HFFc6 (cell line): ENCODE measurements around the gene GRB10. TPM values are rescaled to one million over a fixed set of nuclear protein-coding genes. Genes with fewer than 3 reads are reported as not detected.

Experiments
- DNase-seq: peaks from one replicate; pipeline ENCODE4 v3.0.0-alpha.2; 2018
- H3K27ac Mint-ChIP-seq: 2 replicates; pipeline ENCODE4 v1.8.0; 2020; ENCODE audit warnings: mild to moderate bottlenecking, mixed read lengths
- H3K27me3 Mint-ChIP-seq: 2 replicates; pipeline ENCODE4 v1.8.0; 2021; ENCODE audit warnings: mild to moderate bottlenecking, moderate library complexity, mixed read lengths; ENCODE audit not compliant: insufficient read depth
- H3K36me3 Mint-ChIP-seq: 2 replicates; pipeline ENCODE4 v1.8.0; 2021; ENCODE audit warnings: low read depth, mixed read lengths
- H3K4me1 Mint-ChIP-seq: 2 replicates; pipeline ENCODE4 v1.8.0; 2020; ENCODE audit warnings: low read depth, mixed read lengths
- H3K4me3 Mint-ChIP-seq: 2 replicates; pipeline ENCODE4 v1.8.0; 2020; ENCODE audit warnings: mild to moderate bottlenecking, moderate library complexity, mixed read lengths
- H3K9me3 Mint-ChIP-seq: 2 replicates; pipeline ENCODE4 v1.8.0; 2020; ENCODE audit warnings: mild to moderate bottlenecking, mixed read lengths
- CTCF ChIP-seq: fragments of 200-600 bp; sonication (generic); IDR thresholded peaks from 2 replicates; pipeline ENCODE4 v1.5.0; 2021; ENCODE audit warnings: antibody characterized with exemption, mild to moderate bottlenecking
- total RNA-seq, 6 experiments: library from RNA; stranded (reverse); fragmentation: NEBNext Ultra II Directional; extraction: Animal tissue kit (Norgen Biotek cat#: 25700); gene quantifications; 2 replicates in 1 of 6; 3 replicates in 5 of 6; pipeline ENCODE4 v1.2.3, GENCODE V29; 2021

Gene GRB10
- total RNA-seq, 6 experiments from 2014 or later: 13.6 to 17.8 (median 14.8) TPM

GRCh38 chr7:50801907-50802306 lies 19.2 kb upstream of the GRB10 start:
- peaks cover 4% of the 10 kb centered on the region for H3K9me3 Mint-ChIP-seq
- peaks cover 4% of the 10 kb centered on the region; the same call in 1 of the 2 replicates for H3K36me3 Mint-ChIP-seq
- H3K27me3 Mint-ChIP-seq: peaks cover 33% of the 10 kb centered on the region

GRCh38 chr7:50799873-50800272 lies 17.2 kb upstream of the GRB10 start:
- H3K27ac Mint-ChIP-seq: no peak overlapping the region
- H3K27me3 Mint-ChIP-seq: peaks cover 32% of the 10 kb centered on the region
- peaks cover 4% of the 10 kb centered on the region; the same call in 1 of the 2 replicates for H3K36me3 Mint-ChIP-seq
- H3K4me1 Mint-ChIP-seq: peaks cover 17% of the 10 kb centered on the region
- no peak overlapping the region for H3K4me3 Mint-ChIP-seq
- DNase-seq: no peak
- peaks cover 4% of the 10 kb centered on the region for H3K9me3 Mint-ChIP-seq
- TF ChIP-seq CTCF: no peak

More at GRCh38 chr7:50801907-50802306, 19.2 kb upstream of the GRB10 start:
- DNase-seq: no peak
- peaks cover 27% of the 10 kb centered on the region for H3K4me1 Mint-ChIP-seq
- TF ChIP-seq CTCF: peak; percentile 41; the same call in 1 of the 2 replicates
- no peak overlapping the region for H3K4me3 Mint-ChIP-seq
- no peak overlapping the region for H3K27ac Mint-ChIP-seq

- peaks cover 4% of the 10 kb centered on the region for H3K9me3 Mint-ChIP-seq
- H3K4me3 Mint-ChIP-seq: no peak overlapping the region
- peaks cover 4% of the 10 kb centered on the region; the same call in 1 of the 2 replicates for H3K36me3 Mint-ChIP-seq
- H3K27ac Mint-ChIP-seq: no peak overlapping the region
- peaks cover 3% of the 10 kb centered on the region for H3K4me1 Mint-ChIP-seq
- no peak for TF ChIP-seq CTCF
- DNase-seq: no peak
- peaks cover 28% of the 10 kb centered on the region for H3K27me3 Mint-ChIP-seq
Observed at GRCh38 chr7:50798126-50798525, 15.4 kb upstream of the GRB10 start.

GRCh38 chr7:50795831-50796230 lies 13.1 kb upstream of the GRB10 start:
- Mint-ChIP-seq H3K4me3 (no peak overlapping the region), H3K27me3 (peaks cover 11% of the 10 kb centered on the region), H3K4me1 (peaks cover 16% of the 10 kb centered on the region), H3K9me3 (peaks cover 4% of the 10 kb centered on the region), H3K27ac (no peak overlapping the region), H3K36me3 (peaks cover 4% of the 10 kb centered on the region; the same call in 1 of the 2 replicates)
- DNase-seq: no peak
- peak; percentile 33; the same call in 1 of the 2 replicates for TF ChIP-seq CTCF

- Mint-ChIP-seq H3K27ac (no peak overlapping the region), H3K4me3 (no peak overlapping the region), H3K9me3 (peaks cover 4% of the 10 kb centered on the region), H3K27me3 (peaks cover 6% of the 10 kb centered on the region), H3K4me1 (peaks cover 21% of the 10 kb centered on the region), H3K36me3 (peaks cover 4% of the 10 kb centered on the region; the same call in 1 of the 2 replicates)
- DNase-seq: no peak
- TF ChIP-seq CTCF: no peak
Observed at GRCh38 chr7:50795253-50795652, 12.6 kb upstream of the GRB10 start.
